Activated CD4-positive, alpha-beta T cell treated with anti-CD3 and anti-CD28 coated beads, Interleukin-2, amount 50 U/mL, for 16 hours (primary cell): ENCODE measurements around the gene LHX6.

ENCODE experiments used
- DNase-seq: peaks from one replicate; pipeline ENCODE4 v3.0.0-alpha.2; 2020

The LHX6 gene

GRCh38 chr9:122215663-122216062, 13.1 kb downstream of the LHX6 start:
- DNase-seq: no peak

GRCh38 chr9:122214507-122214906, 14.2 kb downstream of the LHX6 start:
- DNase-seq: no peak

DNA sequence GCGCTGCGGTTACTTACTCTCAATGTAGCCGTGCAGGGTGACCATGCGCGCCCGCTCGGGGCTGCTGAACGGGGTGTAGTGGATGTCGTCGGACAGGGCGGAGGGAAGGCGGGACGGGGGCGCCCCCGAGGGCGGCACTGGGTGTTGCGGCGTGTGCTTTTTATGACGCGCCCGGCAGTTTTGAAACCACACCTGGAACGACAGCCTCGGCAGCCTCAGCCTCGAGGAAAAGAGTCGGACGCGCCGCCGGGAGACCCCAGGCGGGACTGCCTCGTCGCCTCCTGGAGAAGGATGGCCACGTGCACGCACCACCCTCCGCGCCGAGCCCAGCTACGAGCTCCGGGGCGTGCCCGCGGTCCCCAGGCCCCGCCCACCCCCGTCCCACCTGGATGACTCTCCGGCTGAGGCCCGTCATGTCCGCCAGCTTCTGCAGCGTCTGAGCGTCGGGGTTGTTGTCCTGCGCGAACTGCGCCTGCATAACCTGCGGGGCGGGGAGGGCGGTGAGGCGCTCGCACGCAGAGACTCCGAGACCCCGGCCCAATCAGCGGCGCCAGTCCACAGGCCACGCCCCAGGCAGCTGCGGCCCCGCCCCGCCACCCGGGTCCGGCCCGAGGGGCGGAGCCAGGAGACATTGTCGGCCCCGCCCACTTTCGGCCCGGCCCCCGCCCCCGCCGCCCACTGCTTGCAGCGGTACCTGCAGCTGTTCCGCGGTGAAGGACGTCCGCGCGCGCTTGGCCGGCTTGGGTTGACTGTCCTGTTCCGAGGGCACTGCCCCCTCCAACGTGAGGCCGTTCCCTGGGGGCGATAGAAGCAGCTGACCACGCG, 15.0 kb downstream of the LHX6 start:
- DNase-seq: peak; percentile 58

GRCh38 chr9:122213102-122213588, 15.6 kb downstream of the LHX6 start:
- no peak for DNase-seq

- no peak for DNase-seq
Observed at GRCh38 chr9:122212473-122213004, 16.2 kb downstream of the LHX6 start.

DNA sequence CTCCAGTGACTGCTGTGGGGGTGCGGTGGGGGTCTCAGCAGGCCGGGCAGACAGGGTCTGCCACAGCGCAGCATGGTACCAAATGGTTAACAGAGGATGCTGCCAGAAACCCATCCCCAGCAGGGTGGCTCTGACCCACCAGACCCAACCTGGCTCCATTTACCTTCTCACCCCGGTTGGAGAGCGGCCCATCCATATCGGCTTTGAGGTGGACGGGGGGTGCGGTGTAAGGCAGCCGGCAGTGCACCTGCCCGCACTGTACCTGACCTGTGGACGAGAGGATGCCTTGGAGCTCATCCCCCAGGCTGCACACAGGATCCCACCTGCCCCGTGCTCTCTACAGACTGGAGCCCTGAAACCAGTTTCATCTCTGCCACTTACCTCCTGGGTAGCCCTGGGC, 19.3 kb downstream of the LHX6 start:
- DNase-seq: no peak

GRCh38 chr9:122207096-122207495, 21.7 kb downstream of the LHX6 start:
- DNase-seq: no peak

DNA sequence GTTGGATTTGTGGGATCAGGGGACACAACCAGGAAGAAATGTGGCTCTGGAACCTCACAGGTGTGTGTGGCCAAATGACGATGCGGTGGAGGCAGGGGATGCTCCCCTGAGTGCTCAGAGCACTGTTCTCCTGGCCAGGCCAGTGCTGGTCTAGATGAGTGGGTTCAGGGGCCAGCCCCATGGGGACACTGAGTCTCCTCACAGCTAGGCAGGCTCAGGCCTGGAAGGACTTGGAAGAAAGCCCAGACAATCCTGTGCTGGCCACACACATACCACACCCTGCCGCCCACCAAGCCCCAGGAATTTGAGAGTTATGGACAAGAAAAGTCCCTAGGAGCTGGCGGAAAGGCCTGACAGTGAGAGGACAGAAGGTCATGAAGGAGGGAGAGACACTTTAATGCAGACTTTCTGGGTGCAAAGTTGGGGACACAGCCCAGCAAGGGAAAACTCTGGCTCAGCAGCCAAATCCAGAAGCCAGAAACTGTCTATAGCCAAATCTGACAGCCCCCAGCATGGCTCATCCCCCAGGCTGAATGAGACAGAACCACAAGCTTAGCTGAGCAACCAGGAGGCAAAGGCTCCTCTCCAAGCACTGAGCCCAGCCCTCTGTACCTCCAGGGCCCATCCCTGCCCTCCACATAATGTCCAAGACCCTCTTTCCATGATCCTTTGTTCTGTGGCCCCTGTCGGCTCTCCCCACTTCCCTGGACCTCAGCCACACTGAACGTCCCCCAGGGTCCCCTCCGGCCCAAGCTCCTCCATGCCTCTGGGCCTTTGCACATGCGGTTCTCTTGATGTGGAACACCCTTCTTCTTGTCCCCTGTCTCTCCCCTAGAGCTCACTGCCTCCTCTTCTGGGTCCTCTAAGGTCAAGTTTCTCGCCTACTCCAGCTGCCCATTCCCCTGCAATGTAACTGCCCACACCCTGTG, 22.4 kb downstream of the LHX6 start:
- DNase-seq: no peak

DNA sequence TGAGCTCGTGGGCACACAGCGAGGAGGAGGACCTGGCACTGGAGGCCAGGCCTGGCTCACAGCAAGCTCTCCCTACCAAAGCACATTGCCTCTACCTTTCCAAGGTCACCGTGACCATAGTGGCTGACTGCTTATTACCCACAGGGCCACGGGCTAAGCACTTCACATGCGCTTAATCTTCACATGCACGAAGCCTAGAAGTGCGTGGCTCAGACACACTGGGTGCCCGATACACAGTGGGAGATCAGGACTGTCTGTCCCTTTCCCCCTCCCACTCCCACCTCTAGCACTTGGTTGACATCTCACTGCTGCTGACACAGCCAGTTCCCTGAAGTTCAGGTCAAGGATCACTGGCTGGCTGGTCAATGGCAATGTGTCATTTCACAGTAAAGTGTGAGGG, 23.6 kb downstream of the LHX6 start:
- no peak for DNase-seq

- DNase-seq: no peak
Observed at GRCh38 chr9:122204491-122204890, 24.3 kb downstream of the LHX6 start.

DNA sequence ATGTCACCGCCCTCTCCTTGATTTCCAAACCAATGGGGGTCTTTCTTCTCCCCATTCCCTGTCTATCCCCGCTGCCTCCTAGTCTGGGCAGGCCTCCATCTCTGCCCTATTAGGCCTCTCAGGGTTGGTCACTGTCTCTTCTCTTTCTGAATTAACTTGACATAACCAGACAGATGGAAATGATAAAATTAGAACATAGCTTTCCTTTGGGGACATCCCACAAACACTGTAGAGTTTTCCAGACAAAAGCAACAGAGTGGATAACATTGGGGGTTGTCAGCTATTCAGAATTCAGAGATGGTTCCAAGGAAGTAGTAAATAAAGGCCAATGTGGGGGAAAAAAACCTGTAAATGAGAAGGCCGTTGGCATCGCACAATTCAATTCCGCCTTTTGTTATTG, 24.7 kb downstream of the LHX6 start:
- no peak for DNase-seq

GRCh38 chr9:122202111-122202510, 26.6 kb downstream of the LHX6 start:
- no peak for DNase-seq

GRCh38 chr9:122201641-122202040, 27.1 kb downstream of the LHX6 start:
- no peak for DNase-seq

DNA sequence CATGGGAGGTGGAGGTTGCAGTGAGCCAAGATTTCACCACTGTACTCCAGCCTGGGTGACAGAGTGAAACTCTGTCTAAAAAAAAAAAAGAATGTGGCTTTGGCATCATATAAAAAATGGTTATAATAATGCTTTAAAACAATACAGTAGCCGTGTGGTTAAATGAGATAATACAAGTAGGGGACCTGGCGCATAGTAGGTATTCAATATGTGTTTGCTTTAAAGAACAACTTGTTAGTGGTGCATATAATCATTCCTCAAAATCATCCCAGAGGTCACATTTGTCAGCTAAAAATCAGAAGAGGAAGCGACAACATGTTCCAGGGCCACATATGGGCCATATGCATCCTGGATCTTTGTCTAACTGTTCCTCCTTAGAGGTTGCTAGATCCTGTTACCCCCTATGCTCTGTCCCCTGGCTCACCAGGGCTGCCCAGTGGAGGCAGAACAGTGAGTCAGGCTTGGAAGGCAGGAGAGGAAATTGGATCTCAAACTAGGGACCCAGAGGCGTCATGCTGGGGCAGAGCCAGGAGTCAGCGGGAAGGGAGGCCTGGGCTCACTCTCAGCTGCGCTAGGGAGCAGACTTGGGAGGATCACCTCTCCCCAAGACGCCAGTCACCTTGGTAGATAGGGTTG, 27.7 kb downstream of the LHX6 start:
- no peak for DNase-seq

DNA sequence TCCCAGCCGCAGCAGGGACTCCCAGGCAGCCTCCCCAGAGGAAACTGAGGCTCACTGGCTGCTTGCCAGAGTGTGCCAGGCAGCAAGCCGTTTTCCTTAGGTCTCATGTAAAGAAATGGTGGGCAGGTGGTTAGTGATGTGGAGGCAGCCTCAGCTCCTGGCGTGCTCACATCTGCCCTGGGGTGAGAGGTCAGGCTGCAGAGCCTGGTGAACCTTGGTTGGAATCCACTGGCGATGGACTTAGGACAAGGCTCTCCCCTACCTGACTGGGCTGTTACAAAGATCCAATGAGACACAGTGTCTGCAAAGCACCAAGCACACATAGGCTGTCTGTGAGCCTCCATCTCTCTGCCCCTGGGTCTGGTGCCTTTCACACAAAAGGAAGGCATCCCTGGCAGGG, 30.9 kb downstream of the LHX6 start:
- DNase-seq: no peak

DNA sequence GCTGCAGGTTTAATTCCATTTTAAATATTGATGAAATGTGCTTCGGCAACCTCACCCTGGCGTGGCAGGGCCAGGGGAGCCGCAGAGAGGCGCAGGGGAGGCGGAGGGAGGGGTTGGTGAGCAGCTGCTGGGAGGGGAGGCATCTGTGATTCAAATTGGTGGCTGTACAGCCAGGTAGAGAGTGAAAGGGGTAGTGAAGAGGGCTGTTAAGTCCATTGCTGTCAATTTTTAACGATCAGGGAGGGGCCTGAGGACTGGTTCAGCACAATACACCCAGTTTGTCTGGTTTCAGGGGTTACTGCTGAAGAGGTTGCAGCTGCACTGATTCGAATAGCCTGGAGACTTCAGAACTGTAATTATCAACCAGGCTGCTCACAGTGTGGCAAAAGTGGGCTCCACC, 31.3 kb downstream of the LHX6 start:
- no peak for DNase-seq

- DNase-seq: no peak
Observed at GRCh38 chr9:122195875-122196274, 32.9 kb downstream of the LHX6 start.

GRCh38 chr9:122193651-122194050, 35.1 kb downstream of the LHX6 start:
- no peak for DNase-seq

DNA sequence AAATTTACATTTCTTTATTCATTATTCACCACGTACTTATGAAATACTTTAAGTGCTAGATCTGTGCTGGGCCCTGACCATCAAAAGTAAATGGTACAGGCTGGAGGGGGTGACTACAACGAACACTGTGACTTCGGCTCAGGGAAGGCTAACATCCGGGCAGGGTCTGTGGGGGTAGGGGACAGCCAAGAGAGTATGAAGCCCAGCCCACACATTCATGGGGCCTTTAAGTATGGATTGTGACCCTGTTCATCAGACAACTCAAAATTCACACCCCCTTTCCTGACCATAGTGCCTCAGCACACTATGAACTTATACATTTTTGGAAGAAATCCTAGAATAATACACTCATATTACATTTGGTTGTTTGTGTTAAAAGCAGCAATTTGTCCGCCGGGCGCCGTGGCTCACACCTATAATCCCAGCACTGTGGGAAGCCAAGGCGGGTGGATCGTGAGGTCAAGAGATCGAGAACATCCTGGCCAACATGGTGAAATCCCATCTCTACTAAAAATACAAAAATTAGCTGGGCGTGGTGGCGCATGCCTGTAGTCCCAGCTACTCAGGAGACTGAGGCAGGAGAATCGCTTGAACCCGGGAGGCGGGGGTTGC, 35.7 kb downstream of the LHX6 start:
- DNase-seq: no peak

DNA sequence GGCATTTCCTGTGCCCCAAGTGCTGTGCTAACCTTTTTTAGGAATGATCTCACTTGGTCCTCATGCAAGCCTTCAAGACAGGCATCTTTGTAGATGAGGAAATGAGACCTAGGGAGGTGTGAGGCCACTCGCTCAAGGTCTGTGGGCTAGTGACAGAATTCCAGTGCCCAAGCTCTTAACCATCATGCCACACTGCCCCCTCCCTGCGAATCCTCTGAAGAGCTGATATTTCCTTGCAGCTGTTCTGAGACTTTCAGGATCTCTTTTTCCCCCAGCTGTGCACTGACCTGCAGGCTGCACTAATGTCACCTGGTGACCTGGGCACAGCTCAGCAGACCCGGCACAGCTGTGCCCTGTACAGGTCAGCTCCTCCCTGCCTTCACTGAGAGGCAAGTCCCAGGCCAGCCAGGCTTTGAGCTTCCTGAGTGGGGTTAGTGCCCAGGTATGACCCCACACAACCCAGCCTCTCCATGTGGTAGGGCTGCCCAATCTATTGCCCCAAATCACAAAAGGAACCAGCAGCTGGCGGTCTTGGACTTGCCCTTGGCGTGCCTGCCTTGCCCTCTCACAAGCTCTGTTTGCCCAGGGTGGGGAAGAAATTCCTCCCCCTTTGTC, 36.4 kb downstream of the LHX6 start:
- no peak for DNase-seq

DNA sequence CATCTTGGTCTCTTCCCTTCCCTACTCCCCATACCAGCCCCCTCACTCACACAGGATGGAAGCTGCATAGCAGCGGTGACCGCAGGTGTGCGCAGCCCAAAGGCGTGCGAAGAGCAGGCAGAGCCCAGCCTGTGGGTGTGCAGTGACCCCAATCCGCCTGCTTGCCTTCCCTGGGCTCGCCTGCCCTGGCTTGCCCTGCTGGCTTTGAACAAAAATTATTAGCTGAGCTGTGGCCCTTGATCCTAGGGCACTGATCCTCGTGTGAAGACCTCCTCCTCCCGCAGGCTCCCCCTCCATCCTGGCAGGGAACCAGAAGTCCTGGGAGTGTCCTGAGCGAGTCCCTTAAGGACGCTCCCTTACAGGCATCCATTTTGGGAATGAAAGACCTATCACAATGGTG, 37.2 kb downstream of the LHX6 start:
- no peak for DNase-seq
